HepG2 (cell line): ENCODE data around the gene MCRIP2. TPM values are rescaled to one million over a fixed set of nuclear protein-coding genes. Genes with fewer than 3 reads are reported as not detected.
A peak's percentile ranks its signal among the peaks of the same experiment; 100 is the strongest.

Experiments used
- AKNA ChIP-seq: sonication (generic); formaldehyde crosslinking; IDR thresholded peaks from 2 replicates; pipeline ENCODE4 v1.4.0; 2020; ENCODE audit warnings: missing genetic modification reagents, borderline replicate concordance
- GMEB1 ChIP-seq: sonication (generic); formaldehyde crosslinking; IDR thresholded peaks from 2 replicates; pipeline ENCODE4 v1.5.1; 2020; ENCODE audit warnings: missing genetic modification reagents, mild to moderate bottlenecking, borderline replicate concordance
- KMT2A ChIP-seq: sonication (generic); formaldehyde crosslinking; IDR thresholded peaks from 2 replicates; pipeline ENCODE4 v1.4.0; 2020; ENCODE audit warnings: missing genetic modification reagents
- MLX ChIP-seq: IDR thresholded peaks from 2 replicates; pipeline ENCODE4 v1.6.1; 2016
- RFX5 ChIP-seq: IDR thresholded peaks from 2 replicates; pipeline ENCODE4 v1.6.1; 2011; ENCODE audit warnings: low read depth, low read length, improper control_type of control experiment
- TRAFD1 ChIP-seq: sonication (generic); formaldehyde crosslinking; IDR thresholded peaks from 2 replicates; pipeline ENCODE4 v1.5.1; 2020; ENCODE audit warnings: missing genetic modification reagents, mild to moderate bottlenecking, borderline replicate concordance
- ZNF234 ChIP-seq: sonication (generic); formaldehyde crosslinking; conservative IDR thresholded peaks from 2 replicates; pipeline ENCODE4 v1.5.1; 2020; ENCODE audit warnings: mild to moderate bottlenecking, missing genetic modification reagents
- ZNF367 ChIP-seq: sonication (generic); formaldehyde crosslinking; IDR thresholded peaks from 2 replicates; pipeline ENCODE4 v1.4.0; 2020; ENCODE audit warnings: missing genetic modification reagents, borderline replicate concordance
- ZNF557 ChIP-seq: sonication (generic); formaldehyde crosslinking; IDR thresholded peaks from 2 replicates; pipeline ENCODE4 v1.4.0; 2020; ENCODE audit warnings: missing genetic modification reagents
- ZNF781 ChIP-seq: sonication (generic); formaldehyde crosslinking; IDR thresholded peaks from 2 replicates; pipeline ENCODE4 v1.5.1; 2020; ENCODE audit warnings: borderline replicate concordance, mild to moderate bottlenecking, missing genetic modification reagents; ENCODE audit errors: not compliant biosample characterization
- polyA plus RNA-seq, 8 experiments: library from polyadenylated mRNA; depleted of rRNA in 3 of 8; stranded (reverse) in 7 of 8; unstranded in 1 of 8; fragments of >200 nt; fragmentation: Illumina TruSeq in 4 of 8; extraction: Trizol in 4 of 8; gene quantifications; 2 replicates each; pipeline versions ENCODE4 v1.2.1 to v1.2.3, GENCODE V29; 2011 to 2016; ENCODE audit warnings: low read depth in 4 of 8, missing spikeins in 1 of 8, mixed read lengths in 1 of 8; ENCODE audit not compliant: insufficient read depth in 1 of 8
- total RNA-seq, 5 experiments: library from RNA; depleted of rRNA; stranded (reverse); fragments of >200 nt; fragmentation: Illumina TruSeq; extraction: Trizol; gene quantifications; 2 replicates each; pipeline ENCODE4 v1.2.3, GENCODE V29; 2016; ENCODE audit warnings: low read depth in 1 of 5
- TF ChIP-seq, protein P1 (sequence below): sonication (generic); formaldehyde crosslinking; IDR thresholded peaks from 2 replicates; pipeline ENCODE4 v1.4.0; 2020; ENCODE audit warnings: missing genetic modification reagents
- TF ChIP-seq, protein P2 (sequence below): sonication (generic); formaldehyde crosslinking; IDR thresholded peaks from 2 replicates; pipeline ENCODE4 v1.5.0; 2020; ENCODE audit warnings: mild to moderate bottlenecking, missing genetic modification reagents, moderate library complexity

The MCRIP2 gene
- total and polyA plus RNA-seq, 2 of the 13 experiments (the other 11 are each of a cell fraction or from before 2014, with no cell fraction given), result 39.6 to 76.7 TPM

DNA sequence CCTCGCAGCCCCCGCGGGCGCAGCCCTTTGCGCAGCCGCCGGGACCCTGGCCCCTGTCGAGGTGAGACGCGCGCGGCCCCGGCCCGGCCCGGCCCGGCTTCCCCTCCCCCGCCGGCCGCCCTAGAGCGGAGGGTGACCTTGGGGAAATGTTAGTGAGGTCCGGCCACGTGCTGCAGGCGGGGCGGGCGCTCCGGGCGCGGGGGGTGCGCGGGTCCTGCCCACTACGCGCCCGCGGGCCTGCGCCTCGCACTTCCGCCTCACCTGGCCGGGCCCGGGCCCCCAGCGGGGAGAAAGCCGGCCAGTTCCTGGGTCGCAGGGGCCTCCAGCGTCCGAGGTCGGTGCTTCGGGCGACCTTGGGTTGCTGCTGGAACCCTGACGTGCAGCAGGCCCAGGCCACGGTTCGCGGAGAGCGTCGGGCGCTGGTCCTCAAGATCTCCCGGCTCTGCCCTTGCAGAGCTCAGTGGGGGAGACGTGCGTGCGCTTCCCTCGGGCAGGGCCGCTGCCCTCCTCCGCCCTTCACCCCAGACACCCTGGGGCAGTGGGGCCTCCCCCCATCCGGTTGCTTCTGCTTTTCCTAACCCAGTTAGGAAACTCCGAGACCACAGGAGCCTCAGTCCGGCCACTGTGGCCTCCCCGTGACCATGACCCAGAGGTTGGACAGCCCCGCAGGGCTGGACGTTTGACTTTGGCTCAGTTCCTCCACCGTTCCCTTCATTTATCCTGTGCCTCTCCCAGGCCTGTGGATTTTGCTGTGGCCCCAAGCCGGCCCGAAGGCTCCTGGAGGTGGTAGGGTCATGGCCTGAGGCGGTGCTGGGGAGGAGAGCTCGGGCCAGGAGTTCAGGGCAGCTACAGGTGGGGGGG, 791 bp downstream of the MCRIP2 start (continued):
- no peak for TF ChIP-seq AKNA (CRISPR knock-in tag)
- TF ChIP-seq, protein P1, sequence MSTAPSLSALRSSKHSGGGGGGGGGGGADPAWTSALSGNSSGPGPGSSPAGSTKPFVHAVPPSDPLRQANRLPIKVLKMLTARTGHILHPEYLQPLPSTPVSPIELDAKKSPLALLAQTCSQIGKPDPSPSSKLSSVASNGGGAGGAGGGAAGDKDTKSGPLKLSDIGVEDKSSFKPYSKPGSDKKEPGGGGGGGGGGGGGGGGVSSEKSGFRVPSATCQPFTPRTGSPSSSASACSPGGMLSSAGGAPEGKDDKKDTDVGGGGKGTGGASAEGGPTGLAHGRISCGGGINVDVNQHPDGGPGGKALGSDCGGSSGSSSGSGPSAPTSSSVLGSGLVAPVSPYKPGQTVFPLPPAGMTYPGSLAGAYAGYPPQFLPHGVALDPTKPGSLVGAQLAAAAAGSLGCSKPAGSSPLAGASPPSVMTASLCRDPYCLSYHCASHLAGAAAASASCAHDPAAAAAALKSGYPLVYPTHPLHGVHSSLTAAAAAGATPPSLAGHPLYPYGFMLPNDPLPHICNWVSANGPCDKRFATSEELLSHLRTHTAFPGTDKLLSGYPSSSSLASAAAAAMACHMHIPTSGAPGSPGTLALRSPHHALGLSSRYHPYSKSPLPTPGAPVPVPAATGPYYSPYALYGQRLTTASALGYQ (CRISPR knock-in tag), result 0 out of 2 replicates have a peak, but pooled peaks have one; percentile 64
- no peak for TF ChIP-seq ZNF367 (CRISPR knock-in tag)
- TF ChIP-seq KMT2A (CRISPR knock-in tag), result peak; percentile 67
- no peak; the same call in none of the 2 replicates for TF ChIP-seq GMEB1
- no peak for TF ChIP-seq MLX (CRISPR knock-in tag)
- TF ChIP-seq TRAFD1 (CRISPR knock-in tag), result no peak
- no peak for TF ChIP-seq RFX5
- TF ChIP-seq ZNF234, result no peak
- no peak for TF ChIP-seq ZNF781 (CRISPR knock-in tag)
- TF ChIP-seq ZNF557, result no peak
- TF ChIP-seq, protein P2, sequence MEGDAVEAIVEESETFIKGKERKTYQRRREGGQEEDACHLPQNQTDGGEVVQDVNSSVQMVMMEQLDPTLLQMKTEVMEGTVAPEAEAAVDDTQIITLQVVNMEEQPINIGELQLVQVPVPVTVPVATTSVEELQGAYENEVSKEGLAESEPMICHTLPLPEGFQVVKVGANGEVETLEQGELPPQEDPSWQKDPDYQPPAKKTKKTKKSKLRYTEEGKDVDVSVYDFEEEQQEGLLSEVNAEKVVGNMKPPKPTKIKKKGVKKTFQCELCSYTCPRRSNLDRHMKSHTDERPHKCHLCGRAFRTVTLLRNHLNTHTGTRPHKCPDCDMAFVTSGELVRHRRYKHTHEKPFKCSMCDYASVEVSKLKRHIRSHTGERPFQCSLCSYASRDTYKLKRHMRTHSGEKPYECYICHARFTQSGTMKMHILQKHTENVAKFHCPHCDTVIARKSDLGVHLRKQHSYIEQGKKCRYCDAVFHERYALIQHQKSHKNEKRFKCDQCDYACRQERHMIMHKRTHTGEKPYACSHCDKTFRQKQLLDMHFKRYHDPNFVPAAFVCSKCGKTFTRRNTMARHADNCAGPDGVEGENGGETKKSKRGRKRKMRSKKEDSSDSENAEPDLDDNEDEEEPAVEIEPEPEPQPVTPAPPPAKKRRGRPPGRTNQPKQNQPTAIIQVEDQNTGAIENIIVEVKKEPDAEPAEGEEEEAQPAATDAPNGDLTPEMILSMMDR (CRISPR knock-in tag), result 0 out of 2 replicates have a peak, but pooled peaks have one; percentile 8
